ENCODE measurements around the gene IGHMBP2.

- TF ChIP-seq CTCF (IDR thresholded peaks at IDR 0.05) (no peak), SIN3A (IDR thresholded peaks at IDR 0.05; ENCODE audit: borderline replicate concordance, insufficient read depth, low read depth, low read length) (no peak), POLR2AphosphoS5 (IDR thresholded peaks at IDR 0.05; ENCODE audit: low read depth, low read length) (no peak)
Observed at GRCh38 chr11:68980776-68981065, 77.0 kb downstream of the IGHMBP2 start, which contains the start of gene MRGPRD.

All from Panc1 (cell line).